Activated gamma-delta T cell treated with anti-CD3 and anti-CD28 coated beads, Interleukin-2, amount 50 U/mL, for 16 hours (primary cell): Measurements from ENCODE around the gene CNPY1.

Experiments
- DNase-seq: peaks from one replicate; pipeline ENCODE4 v3.0.0-alpha.2; 2020; ENCODE audit warnings: low read depth

Gene CNPY1

DNA sequence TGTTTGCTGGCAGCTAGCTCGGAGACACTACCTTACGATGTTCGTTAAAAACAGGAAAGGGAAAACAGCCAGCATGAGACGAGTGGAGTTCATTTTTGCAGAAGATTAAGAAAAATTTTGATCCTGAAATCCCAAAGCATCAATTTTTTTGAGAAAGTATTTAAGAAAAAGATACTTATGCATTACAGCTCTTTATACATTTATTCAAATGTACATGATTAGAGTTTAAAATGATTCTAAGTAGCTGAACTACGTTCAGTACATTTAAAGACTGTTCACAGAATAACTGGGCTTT lies 34.7 kb downstream of the CNPY1 start:
- DNase-seq, result no peak

DNA sequence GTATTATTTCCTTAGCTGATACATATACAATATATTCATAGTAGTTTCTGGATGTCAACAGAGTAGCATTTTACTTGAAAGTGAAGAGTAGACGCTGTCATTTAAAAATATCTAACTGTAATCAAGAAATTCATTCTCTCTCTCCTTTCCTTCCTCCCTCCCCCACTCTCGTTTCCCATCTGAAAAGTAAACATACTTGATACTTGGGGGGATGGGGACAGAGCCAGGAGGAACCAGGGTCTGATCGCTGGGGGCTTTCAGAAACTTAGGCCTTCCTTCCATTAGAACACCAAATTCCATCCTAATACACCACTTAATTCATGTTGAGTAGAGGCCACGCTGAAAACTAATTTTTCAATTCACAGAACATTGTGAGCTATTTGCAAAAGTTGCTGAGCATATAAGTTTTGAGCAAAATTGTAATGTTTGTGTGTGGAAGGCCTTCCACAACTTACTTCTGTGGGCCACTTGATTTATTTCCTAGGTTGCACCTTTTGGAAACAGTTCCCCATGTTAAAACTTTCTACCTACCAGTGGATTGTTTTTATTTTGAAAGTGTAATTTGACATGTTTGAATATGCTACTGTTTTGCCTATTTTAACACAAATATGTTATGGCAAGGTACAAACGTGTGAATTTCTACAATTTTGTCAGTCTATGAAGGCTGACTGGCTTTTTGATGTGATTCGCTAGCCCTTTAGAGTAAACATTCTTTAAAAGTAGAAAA lies 35.2 kb downstream of the CNPY1 start:
- DNase-seq, result no peak

- DNase-seq, result no peak
These were observed 36.4 kb downstream of the CNPY1 start for GRCh38 chr7:155509725-155510551.

DNA sequence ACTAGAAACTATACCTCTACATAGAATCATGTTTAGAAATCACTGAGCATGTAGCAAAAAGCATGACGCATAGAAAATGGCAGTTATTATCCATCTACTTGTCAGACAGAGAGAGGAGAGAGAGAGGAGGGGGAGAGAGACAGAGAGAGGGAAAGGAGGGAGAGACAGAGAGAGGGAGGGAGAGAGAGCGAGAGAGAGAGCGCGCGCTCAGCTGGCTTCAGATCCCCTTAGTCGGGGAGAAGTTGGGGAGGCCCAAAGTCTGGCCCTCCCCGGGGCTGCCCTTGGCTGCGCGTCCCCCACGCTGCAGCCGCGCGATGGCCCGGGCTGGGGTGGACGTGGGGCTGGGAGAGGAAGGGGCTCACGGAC lies 37.0 kb downstream of the CNPY1 start:
- no peak for DNase-seq

DNA sequence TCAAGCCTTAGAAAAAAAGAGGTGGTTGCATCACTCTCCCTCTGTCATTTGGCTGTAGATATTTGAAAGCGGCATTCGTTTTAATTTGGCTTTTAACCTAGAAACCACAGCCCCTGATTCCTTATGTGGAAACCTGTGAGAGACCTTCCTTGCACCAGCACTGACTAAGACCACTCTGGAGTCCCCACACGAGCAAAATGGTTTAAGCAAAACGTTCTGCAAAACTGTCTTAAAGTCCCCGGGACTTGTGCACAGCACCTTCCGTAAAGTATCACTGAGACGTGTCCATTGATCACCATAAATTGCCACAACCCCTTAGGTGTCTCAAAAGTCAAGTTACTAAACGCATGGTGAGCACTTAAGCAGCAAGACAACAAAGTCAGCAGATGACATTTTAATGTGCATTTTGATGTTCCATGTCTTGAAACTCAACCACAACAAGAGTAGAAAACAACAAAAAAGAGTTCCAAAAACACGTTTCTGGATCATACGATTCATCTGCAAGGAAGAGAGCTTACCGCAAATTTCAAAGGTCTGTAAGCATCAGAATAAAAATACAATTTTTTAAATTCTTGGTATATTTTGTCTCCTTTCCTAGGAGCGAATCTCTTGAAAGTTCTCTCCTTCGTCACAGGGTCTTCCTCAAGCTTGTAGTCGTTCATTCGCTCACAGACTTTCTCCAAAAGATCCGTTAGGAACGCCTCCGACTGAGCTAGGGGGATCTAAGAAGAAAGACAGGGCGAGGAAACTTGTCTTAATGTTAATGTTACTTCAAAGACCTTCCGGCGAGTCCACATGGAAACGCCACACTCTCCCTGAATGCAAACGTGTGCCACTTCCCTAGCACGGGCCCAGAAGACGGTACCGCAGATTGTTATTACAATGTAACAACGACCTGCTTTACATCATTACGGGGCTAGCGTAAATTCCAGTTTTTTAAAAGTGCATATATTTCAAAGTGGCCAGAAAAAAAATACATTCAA lies 37.7 kb downstream of the CNPY1 start:
- no peak for DNase-seq

DNA sequence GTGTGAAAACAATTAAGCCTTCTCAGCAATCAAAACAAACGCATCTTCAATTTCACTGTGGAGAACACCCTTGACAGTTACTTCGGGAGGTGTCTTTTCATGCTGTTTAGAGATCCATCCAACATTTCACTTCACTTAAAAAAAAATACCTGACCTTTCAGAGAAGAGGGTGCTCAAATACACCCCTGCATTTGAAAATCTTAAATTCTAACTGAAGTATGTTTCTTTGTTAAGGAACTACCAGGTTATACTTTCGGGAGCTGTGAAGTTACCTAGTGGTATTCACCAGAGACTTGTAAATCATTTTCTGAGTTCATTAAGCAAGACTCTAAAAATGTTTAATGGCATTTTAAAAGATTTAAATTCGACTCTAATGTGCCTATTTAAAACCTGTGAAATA lies 38.8 kb downstream of the CNPY1 start:
- DNase-seq, result no peak

- DNase-seq, result no peak
These were observed 39.5 kb downstream of the CNPY1 start for GRCh38 chr7:155506854-155507337.

- no peak for DNase-seq
These were observed 41.0 kb downstream of the CNPY1 start for GRCh38 chr7:155505422-155505793.

DNA sequence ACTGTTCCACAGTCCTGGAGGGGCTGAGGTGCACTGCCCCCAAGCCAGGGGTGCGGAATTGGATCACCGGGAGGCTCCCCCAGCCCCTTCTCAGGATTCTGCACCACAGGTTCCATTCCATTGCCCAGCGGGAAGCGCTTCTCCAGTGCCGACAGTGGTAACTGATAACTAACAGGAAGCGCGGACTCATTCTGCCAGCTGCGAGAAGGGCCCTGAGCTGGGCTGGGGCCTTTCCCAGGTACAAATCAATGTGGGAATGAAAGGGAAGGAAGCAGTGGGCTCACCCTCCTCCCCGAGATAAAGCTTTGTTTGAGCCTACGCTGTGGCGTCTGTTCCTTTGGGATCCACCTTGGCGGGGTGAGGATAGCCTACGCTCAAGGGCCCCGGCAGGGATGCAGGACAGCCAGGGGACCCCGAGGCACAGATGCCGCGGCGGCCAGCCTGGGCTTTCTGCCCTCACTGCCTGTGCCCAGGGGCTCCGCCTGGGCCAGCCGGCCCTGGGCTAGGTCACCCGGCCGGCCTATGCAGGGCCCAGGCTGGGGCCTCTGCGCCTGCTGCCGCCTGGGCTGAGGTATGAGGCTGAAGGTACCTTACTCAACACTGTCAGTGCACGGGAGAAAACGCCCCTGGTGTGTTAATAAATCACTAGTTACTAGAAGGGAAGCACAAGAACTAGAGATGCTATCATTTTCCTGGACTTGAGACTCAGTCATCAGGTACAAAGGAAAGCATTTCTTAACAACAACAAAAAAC lies 49.0 kb downstream of the CNPY1 start:
- DNase-seq, result no peak

- no peak for DNase-seq
These were observed 49.9 kb downstream of the CNPY1 start for GRCh38 chr7:155496267-155497005.

- DNase-seq, result no peak
These were observed 50.7 kb downstream of the CNPY1 start for GRCh38 chr7:155495440-155496248.

GRCh38 chr7:155494551-155494950 lies 51.8 kb downstream of the CNPY1 start:
- DNase-seq, result no peak

GRCh38 chr7:155493744-155494538 lies 52.4 kb downstream of the CNPY1 start:
- DNase-seq, result no peak

GRCh38 chr7:155491812-155492211 lies 54.5 kb downstream of the CNPY1 start:
- DNase-seq, result no peak

- no peak for DNase-seq
These were observed 55.4 kb downstream of the CNPY1 start for GRCh38 chr7:155490697-155491628.

DNA sequence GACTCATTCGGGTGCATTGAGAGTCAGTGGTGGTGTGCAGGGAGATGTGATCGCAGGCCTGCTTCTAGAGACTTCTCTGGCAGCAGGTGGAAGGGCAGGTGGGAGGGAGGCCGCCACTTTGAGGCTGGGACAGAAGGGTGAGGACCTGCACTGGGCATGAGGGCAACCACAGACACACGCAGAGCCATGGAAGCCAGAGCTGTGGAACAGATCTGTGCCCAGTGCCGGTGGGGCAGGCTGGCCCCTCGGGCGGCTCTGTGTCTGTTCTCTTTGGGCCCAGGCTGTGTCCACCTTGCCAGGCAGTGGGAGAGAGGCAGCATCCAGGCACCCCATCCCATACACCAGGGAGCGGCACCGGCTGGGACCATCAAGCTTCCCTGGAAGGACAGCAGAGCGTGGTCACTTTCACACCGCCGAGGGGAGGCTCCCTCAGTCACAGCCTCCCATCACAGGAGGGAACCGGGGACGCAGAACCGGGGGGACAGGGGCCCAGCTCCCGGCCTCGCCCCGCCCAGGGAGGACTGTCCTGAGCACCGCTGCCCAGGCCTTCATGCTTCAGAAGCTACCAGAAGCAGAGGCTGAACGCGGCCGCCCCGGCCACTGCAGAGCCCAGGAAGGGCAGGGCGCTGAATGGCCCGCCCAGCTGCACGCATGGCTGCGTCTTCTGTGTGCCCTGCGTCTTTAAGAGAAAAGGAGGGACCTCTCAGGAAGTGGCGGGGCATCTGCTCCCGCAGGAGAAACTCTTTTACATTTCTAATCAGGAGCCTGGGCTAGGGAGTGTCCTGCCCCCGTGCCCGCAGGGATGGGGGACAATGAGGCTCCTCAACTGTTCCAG lies 56.3 kb downstream of the CNPY1 start:
- no peak for DNase-seq

DNA sequence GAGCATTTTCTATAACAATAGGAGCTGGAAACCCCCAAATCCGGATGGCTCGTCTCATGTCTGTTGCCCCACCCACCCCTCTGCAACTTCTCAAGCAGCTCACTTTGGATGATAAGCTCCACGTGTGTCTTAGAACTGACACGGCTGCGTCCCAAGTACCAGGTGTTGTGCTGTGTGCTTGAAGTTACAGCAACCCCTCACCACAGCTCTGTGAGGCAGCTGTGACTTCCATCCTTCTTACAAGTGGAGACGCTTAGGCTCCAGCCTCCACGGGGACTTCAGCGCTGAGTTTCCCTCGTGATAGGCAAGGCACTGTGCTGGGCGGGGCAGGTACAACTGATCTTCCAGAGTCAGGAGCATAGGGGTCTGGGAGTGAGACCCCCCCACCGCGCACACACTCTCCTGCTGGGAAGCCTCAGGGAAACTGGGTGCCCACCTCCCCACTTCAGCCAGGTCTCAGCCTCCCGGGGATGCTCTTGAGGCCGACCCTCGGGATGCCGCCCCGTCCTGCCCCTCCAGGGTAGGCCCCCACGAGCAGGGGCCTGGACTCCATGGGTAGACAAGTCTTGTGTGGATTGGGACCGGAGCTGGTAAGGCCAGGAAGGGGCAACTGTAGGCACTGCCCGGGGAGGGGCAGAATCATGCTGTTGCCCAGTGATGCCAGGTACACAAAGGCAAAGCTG lies 57.1 kb downstream of the CNPY1 start:
- no peak for DNase-seq
